ENCODE results near the gene MRPL58. TPM values are rescaled to one million over a fixed set of nuclear protein-coding genes. Genes with fewer than 3 reads are reported as not detected.

Gene MRPL58
- 95.0 and 112 TPM in 2 replicates for total RNA-seq

GRCh38 chr17:75012346-75013091, at the start of gene MRPL58:
TSS of gene MRPL58 (plus strand) at chr17:75012670. CDS start at chr17:75012687, 17 bp downstream.

GRCh38 chr17:74972107-74972972, 40.1 kb upstream of the MRPL58 start, which contains the start of gene HID1:
TSS of gene HID1 (minus strand) at chr17:74972759. CDS start at chr17:74972656, 103 bp downstream.

DNA sequence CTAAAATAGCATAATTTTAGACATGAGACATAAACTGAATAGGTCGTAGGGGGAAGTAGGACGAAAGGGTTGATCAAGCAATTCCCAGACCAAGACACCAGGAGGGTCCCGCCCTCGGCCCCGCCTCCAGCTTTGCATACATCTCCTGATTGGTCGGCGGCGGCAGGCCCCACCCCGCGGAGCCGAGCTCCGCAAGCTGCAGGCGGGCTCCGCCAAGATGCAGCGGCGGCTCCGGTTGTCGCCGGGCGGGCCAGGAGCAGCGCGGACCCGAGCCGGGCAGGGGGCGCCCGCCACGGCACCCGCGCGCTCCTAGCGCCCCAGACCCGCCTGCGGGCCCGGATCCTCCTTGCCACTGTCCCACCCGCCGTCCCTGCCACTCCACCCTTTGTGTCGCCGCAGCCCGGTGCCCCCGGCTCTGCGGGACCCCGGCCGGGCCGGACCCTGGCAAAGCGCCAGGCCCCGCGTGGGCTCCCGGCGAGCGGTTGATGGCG, 25.0 kb upstream of the MRPL58 start, which contains the start of gene CDR2L:
Gene CDR2L, plus strand, starts transcription at position 215 of the 491 bp plus-strand sequence. CDS start 412 bp downstream, outside the sequence.

DNA sequence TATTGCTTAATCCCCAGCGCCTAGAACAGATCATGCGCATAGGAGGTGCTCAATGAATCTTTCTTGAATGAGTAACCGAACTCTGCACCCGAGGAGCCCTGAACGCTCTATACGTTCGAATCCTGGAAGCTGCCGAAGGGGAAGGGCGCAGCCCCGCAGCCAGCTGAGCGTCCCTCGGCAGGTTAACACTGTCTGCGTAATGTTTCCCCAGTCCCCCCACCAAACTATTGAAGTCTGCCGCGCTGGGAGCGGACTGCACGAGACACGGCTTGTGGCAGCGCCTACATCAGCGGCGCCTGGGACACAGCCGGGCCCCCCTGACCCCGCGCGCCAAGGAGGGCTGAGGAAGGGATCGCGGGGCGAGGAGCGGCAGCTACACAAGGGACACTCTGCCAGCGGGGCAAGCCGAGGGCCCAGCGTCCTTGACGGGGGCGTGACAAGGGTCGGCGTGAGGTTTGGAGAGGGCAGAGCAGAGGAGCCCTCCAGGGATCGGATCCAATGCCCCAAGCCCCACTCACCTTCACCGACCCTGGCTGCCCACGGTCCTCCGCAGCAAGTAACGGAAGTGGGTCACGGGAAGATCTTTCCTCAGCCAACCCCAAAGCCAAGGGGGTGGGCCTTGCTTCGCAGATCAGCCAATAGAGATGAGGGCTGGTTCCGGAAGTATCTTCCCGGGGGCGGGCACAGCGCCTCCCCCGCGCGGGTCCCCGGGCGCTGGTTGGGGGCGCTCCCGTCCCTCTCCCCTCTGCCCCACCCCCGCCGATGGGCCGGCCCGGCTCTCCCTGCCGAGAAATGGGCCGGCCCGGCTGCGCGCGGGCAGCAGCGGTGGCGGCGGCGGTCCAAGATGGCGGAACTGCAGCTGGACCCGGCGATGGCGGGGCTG, 34.2 kb downstream of the MRPL58 start, which contains the start of the genes ATP5PD and KCTD2:
Gene ATP5PD, minus strand, starts transcription at position 563 of the 883 bp plus-strand sequence. CDS start 4,319 bp downstream, outside the sequence.
Gene KCTD2, plus strand, starts transcription at position 819 of the 883 bp plus-strand sequence. Its CDS starts 26 bp downstream, at position 845.

Other genes with a start within 250 kb of the MRPL58 start
- 23.2 and 24.4 TPM in 2 replicates for gene NAT9, start 236.3 kb upstream of the MRPL58 start, total RNA-seq
- gene GRIN2C, start 152.8 kb upstream of the MRPL58 start, total RNA-seq, result not detected in 2 replicates
- 31.1 and 32.1 TPM in 2 replicates for gene FDXR, start 139.7 kb upstream of the MRPL58 start, total RNA-seq
- not detected in 2 replicates for gene FADS6, start 119.0 kb upstream of the MRPL58 start, total RNA-seq
- not detected in 2 replicates for gene USH1G, start 89.4 kb upstream of the MRPL58 start, total RNA-seq
- not detected in 2 replicates for gene OTOP2, start 88.4 kb upstream of the MRPL58 start, total RNA-seq
- not detected in 2 replicates for gene OTOP3, start 76.8 kb upstream of the MRPL58 start, total RNA-seq
- 0.45 and 0.67 TPM in 2 replicates for gene HID1, start 39.9 kb upstream of the MRPL58 start, total RNA-seq
- gene CDR2L, start 25.0 kb upstream of the MRPL58 start, total RNA-seq, result 15.8 and 21.5 TPM in 2 replicates
- gene ATP5PD, start 34.3 kb downstream of the MRPL58 start, total RNA-seq, result 327 and 334 TPM in 2 replicates
- gene KCTD2, start 34.6 kb downstream of the MRPL58 start, total RNA-seq, result 13.7 and 15.3 TPM in 2 replicates
- gene SLC16A5, start 75.3 kb downstream of the MRPL58 start, total RNA-seq, result 8.2 and 9.2 TPM in 2 replicates
- gene ARMC7, start 97.3 kb downstream of the MRPL58 start, total RNA-seq, result 3.9 and 4.5 TPM in 2 replicates
- 139 and 146 TPM in 2 replicates for gene NT5C, start 119.1 kb downstream of the MRPL58 start, total RNA-seq
- gene JPT1, start 141.8 kb downstream of the MRPL58 start, total RNA-seq, result 501 and 529 TPM in 2 replicates
- 102 and 108 TPM in 2 replicates for gene SUMO2, start 170.3 kb downstream of the MRPL58 start, total RNA-seq
- gene NUP85, start 193.0 kb downstream of the MRPL58 start, total RNA-seq, result 44.4 and 47.2 TPM in 2 replicates
- 13.8 and 16.3 TPM in 2 replicates for gene GGA3, start 248.9 kb downstream of the MRPL58 start, total RNA-seq
- gene MRPS7, start 249.2 kb downstream of the MRPL58 start, total RNA-seq, result 41.4 and 46.2 TPM in 2 replicates

Data from bronchus fibroblast of lung (primary cell).